Esophagus squamous epithelium (tissue), 5 donors: ENCODE results near the gene LAMA5. TPM values are rescaled to one million over a fixed set of nuclear protein-coding genes. Genes with fewer than 3 reads are reported as not detected.

Experiments
- DNase-seq: peaks from one replicate; lab custom pipeline; 2025; lab: John Stamatoyannopoulos, UW
- H3K27ac ChIP-seq, 4 donors: fragments of 200-600 bp; sonication (generic); one replicate each; pipeline ENCODE4 v1.5.1; 2016 to 2019; ENCODE audit warnings: mild to moderate bottlenecking in 1 of 4
- H3K27me3 ChIP-seq, 4 donors: fragments of 200-600 bp; sonication (generic); 1 replicate in 3 of 4; 2 replicates in 1 of 4; pipeline versions ENCODE4 v1.5.1 to v1.6.0; 2017 to 2021; ENCODE audit warnings: antibody characterized with exemption in 1 of 4
- H3K36me3 ChIP-seq, 3 donors: fragments of 200-600 bp; sonication (generic); one replicate each; pipeline ENCODE4 v1.5.1; 2016 to 2019
- H3K4me1 ChIP-seq, 3 donors: fragments of 200-600 bp; sonication (generic); one replicate each; pipeline ENCODE4 v1.5.1; 2017 to 2019
- H3K4me3 ChIP-seq, 4 donors: fragments of 200-600 bp; sonication (generic); 1 replicate in 3 of 4; 2 replicates in 1 of 4; pipeline ENCODE4 v1.5.1; 2016 to 2019; ENCODE audit warnings: mild to moderate bottlenecking in 2 of 4, moderate library complexity in 1 of 4
- H3K9me3 ChIP-seq, 3 donors: fragments of 200-600 bp; sonication (generic); one replicate each; pipeline ENCODE4 v1.5.1; 2016 to 2019
- CTCF ChIP-seq, 6 experiments: fragments of 450-650 bp in 4 of 6; fragments of 200-600 bp in 2 of 6; sonication (generic) in 2 of 6; IDR thresholded peaks; one replicate each; pipeline ENCODE4 v1.5.1; 2016 to 2019; ENCODE audit warnings: antibody characterized with exemption in 6 of 6, mild to moderate bottlenecking in 4 of 6, moderate library complexity in 4 of 6
- POLR2A ChIP-seq, 4 donors: fragments of 450-650 bp; IDR thresholded peaks; one replicate each; pipeline ENCODE4 v1.6.1; 2017; ENCODE audit warnings: antibody characterized with exemption in 4 of 4, mild to moderate bottlenecking in 4 of 4, moderate library complexity in 3 of 4
- WGBS, 2 donors: methylation state at CpG; one replicate each; pipeline ENCODE4 v1.1.5; 2018; 5-methylcytosine and 5-hydroxymethylcytosine counted together
- intact Hi-C: fragments of 100-400 bp; cut with DNase I; formaldehyde crosslinking; loops from one replicate; pipeline ENCODE4 v1.15.0; 2022
- total RNA-seq, 4 donors: library from RNA; depleted of rRNA; stranded (reverse); fragments of >200 nt; gene quantifications; one replicate each; pipeline ENCODE4 v1.1.0, GENCODE V29; 2016
- donor health status: DM: yes; HTN: yes; CAD: no.

The LAMA5 gene
- total RNA-seq, 4 donors from 2014 or later, result 60.4 to 127 (median 98.9) TPM

- H3K27me3 ChIP-seq, result no peaks in the 10 kb centered on the region
- intact Hi-C loops, result no loop called here
- 84% methylated on average over 18 to 21 of the region's 29 CpGs for WGBS, 2 donors
- H3K27ac ChIP-seq, result no peak overlapping the region
- H3K4me1 ChIP-seq, result peaks cover 0 to 23% (median 0%) of the 10 kb centered on the region in 3 donors
- TF ChIP-seq CTCF (IDR thresholded peaks at IDR 0.05) (no peak), POLR2A (IDR thresholded peaks at IDR 0.05) (no peak)
- peaks cover 7 to 66% (median 11%) of the 10 kb centered on the region in 3 donors for H3K36me3 ChIP-seq
- H3K9me3 ChIP-seq, result no peaks in the 10 kb centered on the region
- H3K4me3 ChIP-seq, result no peak overlapping the region
- no peak for DNase-seq
Observed at GRCh38 chr20:62297449-62298227, 69.5 kb downstream of the LAMA5 start.

- H3K36me3 ChIP-seq, result peaks cover 7 to 74% (median 16%) of the 10 kb centered on the region in 3 donors
- no peak overlapping the region for H3K27ac ChIP-seq
- DNase-seq, result no peak
- peaks cover 0 to 16% (median 0%) of the 10 kb centered on the region in 3 donors for H3K4me1 ChIP-seq
- no peak overlapping the region for H3K4me3 ChIP-seq
- WGBS, 2 donors, result 76 to 94% methylated on average over 10 to 15 of the region's 30 CpGs
- intact Hi-C loops, result no loop called here
- H3K27me3 ChIP-seq, result no peaks in the 10 kb centered on the region
- TF ChIP-seq CTCF (IDR thresholded peaks at IDR 0.05) (no peak), POLR2A (IDR thresholded peaks at IDR 0.05) (no peak)
- no peaks in the 10 kb centered on the region for H3K9me3 ChIP-seq
Observed at GRCh38 chr20:62296724-62297448, 70.2 kb downstream of the LAMA5 start.

- Histone ChIP-seq H3K27me3 (no peaks in the 10 kb centered on the region), H3K4me3 (no peak overlapping the region), H3K4me1 (peaks cover 0 to 10% (median 0%) of the 10 kb centered on the region in 3 donors), H3K9me3 (no peaks in the 10 kb centered on the region), H3K27ac (no peak overlapping the region), H3K36me3 (peaks cover 7 to 97% (median 25%) of the 10 kb centered on the region in 3 donors)
- TF ChIP-seq CTCF (IDR thresholded peaks at IDR 0.05) (no peak), POLR2A (IDR thresholded peaks at IDR 0.05) (no peak)
- intact Hi-C loops, result no loop called here
- DNase-seq, result no peak
- 82 to 87% methylated on average over 17 of the region's 17 CpGs for WGBS, 2 donors
Observed at GRCh38 chr20:62294516-62294915, 72.6 kb downstream of the LAMA5 start.

GRCh38 chr20:62293946-62294345 lies 73.2 kb downstream of the LAMA5 start:
- Histone ChIP-seq H3K36me3 (peaks cover 7 to 100% (median 25%) of the 10 kb centered on the region in 3 donors), H3K27ac (no peak overlapping the region), H3K4me3 (no peak overlapping the region), H3K4me1 (peaks cover 0 to 10% (median 0%) of the 10 kb centered on the region in 3 donors), H3K9me3 (no peaks in the 10 kb centered on the region), H3K27me3 (no peaks in the 10 kb centered on the region)
- no peak for DNase-seq
- TF ChIP-seq POLR2A (IDR thresholded peaks at IDR 0.05), result no peak
- no peak for TF ChIP-seq CTCF (IDR thresholded peaks at IDR 0.05)
- intact Hi-C loops, result no loop called here
- WGBS, 2 donors, result 85 to 88% methylated on average over 9 of the region's 9 CpGs
